ENCODE data around the gene IL1R2. TPM values are rescaled to one million over a fixed set of nuclear protein-coding genes. Genes with fewer than 3 reads are reported as not detected.

IL1R2 gene
- total and polyA plus RNA-seq, 2 of the 13 experiments (the other 11 are each of a cell fraction or from before 2014, with no cell fraction given) = 3.6 to 7.3 TPM

- TF ChIP-seq ZBTB37 (CRISPR knock-in tag; IDR thresholded peaks at IDR 0.05) (no peak), ZNF564 (CRISPR knock-in tag; IDR thresholded peaks at IDR 0.05) (no peak; the same call in 1 of the 2 replicates), IRF9 (CRISPR knock-in tag; IDR thresholded peaks at IDR 0.05; ENCODE audit: borderline replicate concordance) (no peak), ZFP36 (IDR thresholded peaks at IDR 0.05; ENCODE audit: borderline replicate concordance, low read depth, low read length, partially characterized antibody) (no peak), ZNF3 (CRISPR knock-in tag; IDR thresholded peaks at IDR 0.05) (peak; percentile 80), ZNF207 (IDR thresholded peaks at IDR 0.05; ENCODE audit: borderline replicate concordance) (no peak), PHF8 (CRISPR knock-in tag; IDR thresholded peaks at IDR 0.05) (no peak), SOX6 (IDR thresholded peaks at IDR 0.05) (no peak), SOX6 (CRISPR knock-in tag; IDR thresholded peaks at IDR 0.05) (peak; percentile 77), ZNF563 (CRISPR knock-in tag; IDR thresholded peaks at IDR 0.05) (peak; percentile 96), THRA (CRISPR knock-in tag; IDR thresholded peaks at IDR 0.05; ENCODE audit: borderline replicate concordance) (0 out of 2 replicates have a peak, but pooled peaks have one; percentile 48), PHB2 (IDR thresholded peaks at IDR 0.05; ENCODE audit: partially characterized antibody) (no peak), HOXA5 (CRISPR knock-in tag; IDR thresholded peaks at IDR 0.05) (peak; percentile 24; the same call in 1 of the 2 replicates), ZNF234 (CRISPR knock-in tag; conservative IDR thresholded peaks at IDR 0.05) (no peak), CREB1 (IDR thresholded peaks at IDR 0.05) (no peak), CREB1 (CRISPR knock-in tag; IDR thresholded peaks at IDR 0.05) (0 out of 2 replicates have a peak, but pooled peaks have one; percentile 37), ELF3 (CRISPR knock-in tag; IDR thresholded peaks at IDR 0.05) (no peak), GRHL1 (CRISPR knock-in tag; conservative IDR thresholded peaks at IDR 0.05) (no peak), RCOR2 (CRISPR knock-in tag; IDR thresholded peaks at IDR 0.05) (no peak), THAP8 (CRISPR knock-in tag; IDR thresholded peaks at IDR 0.05; ENCODE audit: borderline replicate concordance) (no peak)
- TF ChIP-seq, protein P1, sequence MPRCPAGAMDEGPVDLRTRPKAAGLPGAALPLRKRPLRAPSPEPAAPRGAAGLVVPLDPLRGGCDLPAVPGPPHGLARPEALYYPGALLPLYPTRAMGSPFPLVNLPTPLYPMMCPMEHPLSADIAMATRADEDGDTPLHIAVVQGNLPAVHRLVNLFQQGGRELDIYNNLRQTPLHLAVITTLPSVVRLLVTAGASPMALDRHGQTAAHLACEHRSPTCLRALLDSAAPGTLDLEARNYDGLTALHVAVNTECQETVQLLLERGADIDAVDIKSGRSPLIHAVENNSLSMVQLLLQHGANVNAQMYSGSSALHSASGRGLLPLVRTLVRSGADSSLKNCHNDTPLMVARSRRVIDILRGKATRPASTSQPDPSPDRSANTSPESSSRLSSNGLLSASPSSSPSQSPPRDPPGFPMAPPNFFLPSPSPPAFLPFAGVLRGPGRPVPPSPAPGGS (CRISPR knock-in tag; IDR thresholded peaks at IDR 0.05) = 0 out of 2 replicates have a peak, but pooled peaks have one; percentile 71
These were observed 30.2 kb upstream of the IL1R2 start (continued) for GRCh38 chr2:101961338-101962191.
